HG03045 (cell line): ENCODE measurements around the gene ELAC2.

ENCODE experiments used
- ATAC-seq: cut with Tn5 transposase; IDR thresholded peaks from one replicate; pipeline ENCODE4 v1.9.1; 2021; ENCODE audit warnings: mild to moderate bottlenecking, moderate library complexity; ENCODE audit not compliant: unreplicated experiment

ELAC2 gene

DNA sequence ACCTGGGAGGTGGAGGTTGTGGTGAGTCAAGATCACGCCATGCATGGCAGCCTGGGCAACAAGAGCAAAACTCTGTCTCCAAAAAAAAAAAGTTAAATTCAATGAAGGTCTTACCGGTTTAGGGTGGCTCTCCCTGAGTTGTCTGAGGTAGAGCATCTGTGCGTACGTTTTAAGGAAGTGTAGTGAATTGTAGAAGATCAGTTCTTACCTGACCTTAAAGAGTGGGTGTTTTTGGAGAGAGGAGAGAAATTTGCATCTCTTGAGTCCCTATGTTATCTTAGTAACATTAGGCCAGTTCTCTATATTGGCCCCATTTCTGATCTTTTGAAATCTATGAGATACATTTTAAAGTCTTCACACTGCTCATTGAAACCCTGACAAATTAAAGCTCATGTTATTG lies 56.2 kb downstream of the ELAC2 start:
- ATAC-seq = no peak

DNA sequence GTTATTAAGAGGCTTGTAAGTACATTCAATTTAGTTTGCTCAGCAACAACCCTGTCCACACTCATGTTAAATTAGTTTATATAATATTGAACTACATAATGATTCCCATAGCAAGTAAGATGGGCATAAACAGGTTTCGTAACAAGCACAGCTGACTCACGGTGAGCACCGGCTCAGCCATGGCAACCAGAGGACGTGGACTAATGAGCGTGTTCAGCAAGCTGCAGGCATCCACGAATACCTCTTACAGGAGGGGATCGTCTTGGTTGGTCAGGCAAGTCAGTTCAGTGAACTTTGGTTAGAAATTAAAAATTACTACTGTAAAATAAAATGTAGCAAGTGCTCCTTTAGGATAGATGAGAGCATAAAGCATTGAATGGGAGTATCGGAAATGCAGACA lies 58.4 kb downstream of the ELAC2 start:
- no peak for ATAC-seq

DNA sequence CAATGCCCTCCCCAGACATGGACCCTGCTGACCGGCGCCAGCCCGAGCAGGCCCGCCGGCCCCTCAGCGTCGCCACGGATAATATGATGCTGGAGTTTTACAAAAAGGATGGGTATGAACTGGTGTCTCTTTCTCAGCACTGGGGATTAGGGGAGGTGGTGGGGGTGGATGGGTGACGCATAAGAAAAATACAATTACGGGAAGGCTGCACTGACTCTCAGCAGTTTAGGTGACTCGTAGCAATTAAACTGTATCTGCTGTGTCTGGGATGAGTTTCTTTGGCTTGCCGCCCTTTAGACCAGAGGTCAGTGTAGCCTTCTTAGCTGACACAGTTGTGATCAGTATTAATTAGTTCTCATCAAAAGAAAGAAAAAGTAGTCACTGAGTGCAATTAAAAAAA lies 59.0 kb downstream of the ELAC2 start:
- no peak for ATAC-seq

DNA sequence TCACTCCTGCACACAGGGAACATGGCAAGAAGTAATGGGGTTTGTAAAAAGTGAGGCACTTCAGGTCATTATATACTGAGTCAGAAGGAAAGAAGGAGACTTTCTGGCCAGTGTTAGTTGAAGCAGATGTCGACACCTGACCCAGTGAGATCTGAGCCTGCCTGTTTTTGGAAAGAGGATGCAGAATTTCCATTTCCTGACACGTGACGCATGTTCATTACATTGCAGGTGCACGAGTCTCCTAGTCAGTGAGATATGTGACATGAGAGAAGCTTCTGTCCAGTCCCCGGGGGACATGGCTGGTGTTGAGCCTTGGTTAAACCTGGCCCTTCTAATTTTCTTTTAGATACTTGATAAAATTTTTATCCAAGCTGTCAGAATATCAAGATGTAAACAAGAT lies 62.3 kb downstream of the ELAC2 start:
- no peak for ATAC-seq

DNA sequence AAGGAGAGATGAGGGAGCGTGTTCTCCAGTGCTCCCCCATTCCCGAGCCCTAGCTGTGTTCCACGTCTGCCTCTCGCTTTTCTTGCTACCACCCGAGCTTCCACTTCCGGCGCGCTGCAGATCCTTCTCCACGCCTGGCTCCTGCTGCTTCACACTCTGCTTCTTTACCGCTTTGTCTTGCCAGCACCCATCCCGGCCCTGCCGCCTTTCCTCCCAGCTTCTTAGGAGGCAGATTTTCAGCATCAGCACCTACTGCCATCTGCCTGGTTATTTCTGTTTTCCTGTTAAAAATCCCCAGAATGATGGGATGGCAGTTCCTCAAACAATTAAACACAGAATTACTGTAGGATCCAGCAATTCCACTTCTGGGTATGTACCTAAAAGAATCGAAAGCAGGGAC lies 64.7 kb downstream of the ELAC2 start:
- ATAC-seq = no peak

DNA sequence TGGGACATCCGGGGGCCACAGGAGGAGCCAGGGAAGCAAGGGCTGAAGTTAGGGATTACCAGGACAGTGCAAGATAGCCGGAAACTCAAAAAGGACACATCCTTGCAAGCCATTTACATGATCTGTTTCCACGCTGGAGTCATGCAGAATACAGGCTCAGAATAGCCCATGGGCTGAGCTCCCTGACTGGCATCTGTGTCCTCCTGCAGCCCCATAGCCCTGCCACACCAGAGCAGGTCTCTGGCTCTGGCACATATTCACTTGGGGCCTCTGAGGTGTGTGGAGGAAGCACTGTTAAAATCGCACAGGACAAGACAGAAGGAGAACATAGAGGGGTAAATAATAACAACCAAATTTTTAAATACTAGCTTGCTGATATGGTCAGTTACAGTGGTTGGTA lies 65.8 kb downstream of the ELAC2 start:
- no peak for ATAC-seq

DNA sequence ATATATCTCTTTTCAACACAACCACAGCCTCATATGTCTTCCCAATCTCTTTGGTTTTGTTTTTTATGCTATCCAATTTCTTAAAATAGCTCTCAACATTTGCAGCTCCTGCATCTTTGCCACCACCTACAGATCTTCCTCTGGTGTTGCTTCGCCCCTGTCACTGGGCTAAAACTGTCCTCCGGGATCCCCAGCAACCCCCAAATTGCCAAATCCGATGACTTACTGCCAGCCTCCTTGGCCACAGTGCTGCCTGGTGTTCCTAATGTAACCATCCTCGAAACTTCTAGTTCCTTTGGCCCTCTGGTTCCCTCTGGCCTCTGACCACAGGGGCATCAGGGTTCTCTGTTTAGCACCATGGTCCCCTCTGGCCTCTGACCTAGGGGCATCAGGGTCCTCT lies 70.8 kb downstream of the ELAC2 start:
- no peak for ATAC-seq
